Measurements from ENCODE around the gene TXNDC17.
A peak's percentile ranks its signal among the peaks of the same experiment; 100 is the strongest.
"Not testable (repeated sequence)": the region's sequence is repeated elsewhere in the genome, so short reads cannot be mapped to it uniquely, and the experiment has no call there.

TXNDC17 gene
- total RNA-seq = 10.5 to 43.7 (median 18.4) reads per million in 9 experiments

DNA sequence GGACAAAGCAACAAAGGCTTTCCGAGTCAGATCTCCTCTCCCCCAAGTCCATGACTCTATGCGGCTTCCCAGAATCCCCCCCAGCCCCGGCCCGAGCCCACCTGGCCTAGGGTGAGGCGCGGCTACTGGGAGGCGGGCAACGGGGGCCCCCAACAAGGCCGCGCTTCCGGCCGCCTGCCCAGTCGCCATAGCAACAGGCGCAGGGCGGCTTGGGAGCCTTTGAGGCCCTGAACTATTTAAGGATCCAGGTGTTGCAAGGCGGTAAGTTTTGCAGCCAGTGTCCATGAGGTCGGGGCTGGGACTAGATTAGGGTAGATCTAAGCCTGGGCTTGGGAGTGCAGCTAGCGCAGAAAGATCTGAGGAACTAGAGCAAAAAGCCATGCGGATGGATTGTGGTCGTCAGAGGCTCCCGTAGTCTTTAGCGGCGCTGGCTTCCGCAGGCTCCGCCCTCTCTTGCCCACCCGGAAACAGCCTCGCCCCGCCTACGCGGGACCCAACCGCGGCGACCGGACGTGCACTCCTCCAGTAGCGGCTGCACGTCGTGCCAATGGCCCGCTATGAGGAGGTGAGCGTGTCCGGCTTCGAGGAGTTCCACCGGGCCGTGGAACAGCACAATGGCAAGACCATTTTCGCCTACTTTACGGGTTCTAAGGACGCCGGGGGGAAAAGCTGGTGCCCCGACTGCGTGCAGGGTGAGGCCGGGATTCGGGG lies at the start of gene TXNDC17, which contains the start of gene KIAA0753:
Gene TXNDC17, plus strand, starts transcription at position 525 of the 711 bp plus-strand sequence. Its CDS starts 23 bp downstream, at position 548.
Gene KIAA0753, minus strand, starts transcription at position 176 of the 711 bp plus-strand sequence. CDS start 5,608 bp downstream, outside the sequence.
- Mint-ChIP-seq H3K27ac (peak within 1 kb of the TSS; percentile 95 to 96), H3K4me1 (ENCODE audit: low read depth in 2 of 2) (peaks cover 36 to 76% of the 10 kb centered on the region in 2 donors), H3K4me3 (peak within 1 kb of the TSS; percentile 94 to 96), H3K36me3 (ENCODE audit: insufficient read depth) (peaks cover 40% of the 10 kb centered on the region), H3K9me3 (no peaks in the 10 kb centered on the region), H3K27me3 (no peaks in the 10 kb centered on the region)
- ATAC-seq (replicated peaks) (peak; percentile 88), DNase-seq (peak; percentile 87 to 89 (median 88))

DNA sequence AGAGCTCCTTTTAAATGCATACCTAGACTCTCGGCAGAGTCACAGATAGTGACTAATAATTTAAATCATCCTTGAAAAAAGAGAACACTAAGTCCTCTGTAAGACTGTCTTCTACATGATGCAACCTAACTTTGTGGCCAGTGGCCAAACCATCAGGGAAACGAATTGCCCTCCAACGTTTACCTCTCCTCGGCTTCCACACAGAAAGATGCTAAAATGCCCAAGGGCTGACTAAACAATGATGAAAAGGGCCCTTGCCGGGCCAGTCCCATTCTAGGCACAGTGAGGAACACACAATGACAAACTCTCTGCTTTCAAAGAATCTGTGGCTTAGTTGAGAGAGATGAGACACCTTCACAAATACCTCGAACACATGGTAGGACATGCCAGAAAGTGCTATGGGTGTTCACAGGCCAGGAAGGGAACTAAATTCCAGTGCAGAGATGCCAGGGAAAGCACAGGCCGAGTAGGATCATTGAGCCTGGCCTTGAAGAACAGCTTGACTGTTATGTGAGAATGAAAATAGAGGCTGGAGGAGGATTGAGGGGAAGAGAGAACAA lies 49.2 kb upstream of the TXNDC17 start:
- DNase-seq (no peak), ATAC-seq (replicated peaks) (no peak)
- Mint-ChIP-seq H3K9me3 (no peaks in the 10 kb centered on the region), H3K36me3 (ENCODE audit: insufficient read depth) (peaks cover 56% of the 10 kb centered on the region), H3K4me1 (ENCODE audit: low read depth in 2 of 2) (no peaks in the 10 kb centered on the region), H3K4me3 (no peak overlapping the region), H3K27me3 (no peaks in the 10 kb centered on the region), H3K27ac (no peak overlapping the region)

DNA sequence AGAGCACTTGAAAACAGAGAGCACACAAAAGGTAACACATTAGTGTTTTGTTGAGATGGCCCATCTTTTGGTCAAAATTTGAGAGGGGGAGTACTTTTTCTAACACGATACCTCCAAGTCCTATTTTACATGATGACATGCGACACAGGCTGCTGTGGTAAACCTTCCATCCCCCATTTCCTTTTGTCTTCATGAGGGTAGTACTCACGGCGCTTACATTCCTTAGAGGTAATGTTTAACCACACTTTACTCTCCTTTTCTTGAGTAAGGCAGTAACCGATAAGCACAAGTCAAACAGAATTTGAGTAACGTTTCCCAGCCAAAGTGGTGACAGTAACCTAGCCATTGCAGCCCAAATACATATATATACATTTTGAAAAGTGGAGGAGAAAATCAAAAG lies 48.7 kb upstream of the TXNDC17 start:
- Mint-ChIP-seq H3K27ac (no peak overlapping the region), H3K36me3 (ENCODE audit: insufficient read depth) (peaks cover 55% of the 10 kb centered on the region), H3K9me3 (no peaks in the 10 kb centered on the region), H3K27me3 (no peaks in the 10 kb centered on the region), H3K4me1 (ENCODE audit: low read depth in 2 of 2) (no peaks in the 10 kb centered on the region), H3K4me3 (no peak overlapping the region)
- DNase-seq (no peak), ATAC-seq (replicated peaks) (no peak)

DNA sequence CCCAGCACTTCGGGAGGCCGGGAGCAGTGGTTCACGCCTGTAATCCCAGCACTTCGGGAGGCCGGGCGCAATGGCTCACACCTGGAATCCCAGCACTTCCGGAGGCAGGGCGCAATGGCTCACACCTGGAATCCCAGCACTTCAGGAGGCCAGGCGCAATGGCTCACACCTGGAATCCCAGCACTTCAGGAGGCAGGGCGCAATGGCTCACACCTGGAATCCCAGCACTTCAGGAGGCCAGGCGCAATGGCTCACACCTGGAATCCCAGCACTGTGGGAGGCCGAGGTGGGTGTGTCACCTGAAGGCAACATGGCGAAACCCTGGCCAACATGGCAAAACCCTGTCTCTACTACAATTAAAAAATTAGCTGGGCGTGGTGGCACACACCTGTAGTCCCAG lies 47.5 kb upstream of the TXNDC17 start:
- not testable (repeated sequence) for DNase-seq; H3K4me3 Mint-ChIP-seq; H3K27ac Mint-ChIP-seq; ATAC-seq (replicated peaks); H3K9me3 Mint-ChIP-seq; H3K4me1 Mint-ChIP-seq (ENCODE audit: low read depth in 2 of 2); H3K27me3 Mint-ChIP-seq
- H3K36me3 Mint-ChIP-seq (ENCODE audit: insufficient read depth) = peaks cover 60% of the 10 kb centered on the region

DNA sequence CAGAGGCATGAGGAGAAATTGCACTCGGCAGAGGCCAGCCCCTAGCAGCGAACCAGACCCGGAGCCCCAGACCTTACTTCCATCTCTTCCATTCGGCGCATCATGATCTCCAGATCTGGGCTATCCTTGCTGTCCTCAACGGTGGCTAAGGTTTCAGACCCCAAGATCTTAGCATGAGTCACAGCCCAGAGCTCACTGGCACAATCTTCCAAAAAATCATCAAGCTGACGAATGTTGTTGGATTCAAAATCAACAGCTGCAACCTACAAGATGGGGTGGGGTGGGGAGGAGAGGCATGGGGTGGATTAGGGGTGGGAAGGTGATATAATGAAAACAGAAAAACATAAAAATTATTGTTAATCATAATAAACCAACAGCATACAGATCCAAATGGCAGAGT lies 44.8 kb upstream of the TXNDC17 start:
- Mint-ChIP-seq H3K9me3 (no peaks in the 10 kb centered on the region), H3K27me3 (no peaks in the 10 kb centered on the region), H3K4me3 (no peak overlapping the region), H3K36me3 (ENCODE audit: insufficient read depth) (peaks cover 49% of the 10 kb centered on the region), H3K27ac (no peak overlapping the region), H3K4me1 (ENCODE audit: low read depth in 2 of 2) (peaks cover 0 to 3% of the 10 kb centered on the region in 2 donors)
- DNase-seq = no peak
- no peak for ATAC-seq (replicated peaks)

DNA sequence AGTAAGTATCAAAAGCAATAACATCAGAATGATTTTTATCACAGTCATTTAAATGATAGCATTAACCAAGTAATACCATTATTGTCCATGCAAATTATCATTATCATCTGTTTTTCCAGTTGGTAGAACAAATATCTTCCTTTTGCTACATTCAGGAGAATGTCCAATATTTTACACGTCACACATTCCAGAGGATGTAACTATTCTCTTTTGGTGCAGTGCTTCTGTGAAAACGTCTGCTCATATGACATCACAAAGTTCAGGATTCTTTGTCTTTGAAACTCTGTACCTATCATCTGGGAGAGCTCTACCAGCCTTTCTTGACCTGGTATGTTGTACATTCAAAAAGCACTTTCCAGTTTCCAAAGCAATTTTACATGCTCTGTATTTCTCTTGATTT lies 44.3 kb upstream of the TXNDC17 start:
- ATAC-seq (replicated peaks) (no peak), DNase-seq (no peak)
- Mint-ChIP-seq H3K27me3 (no peaks in the 10 kb centered on the region), H3K4me3 (no peak overlapping the region), H3K27ac (no peak overlapping the region), H3K36me3 (ENCODE audit: insufficient read depth) (peaks cover 49% of the 10 kb centered on the region), H3K4me1 (ENCODE audit: low read depth in 2 of 2) (peaks cover 0 to 3% of the 10 kb centered on the region in 2 donors), H3K9me3 (no peaks in the 10 kb centered on the region)

DNA sequence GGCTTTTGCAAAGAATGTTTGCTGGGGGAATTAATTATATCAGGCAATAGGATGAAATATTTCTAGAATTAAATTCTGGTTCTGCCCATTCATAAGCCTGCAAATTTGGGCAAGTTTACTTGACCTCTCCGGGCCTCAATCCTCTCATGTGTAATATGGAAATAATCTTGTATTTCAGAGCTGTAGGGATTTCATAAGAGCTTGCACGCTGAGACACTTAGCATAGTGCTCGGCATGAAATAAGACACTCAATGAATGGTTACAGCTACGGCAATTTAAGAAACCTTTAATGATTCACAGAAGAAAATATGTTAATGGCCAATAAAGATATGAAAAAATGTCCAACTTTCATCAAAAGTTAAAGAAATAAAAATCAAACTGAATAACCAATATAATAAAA lies 43.9 kb upstream of the TXNDC17 start:
- ATAC-seq (replicated peaks) (no peak), DNase-seq (no peak)
- Mint-ChIP-seq H3K9me3 (no peaks in the 10 kb centered on the region), H3K36me3 (ENCODE audit: insufficient read depth) (peaks cover 53% of the 10 kb centered on the region), H3K27ac (no peak overlapping the region), H3K27me3 (no peaks in the 10 kb centered on the region), H3K4me3 (no peak overlapping the region), H3K4me1 (ENCODE audit: low read depth in 2 of 2) (peaks cover 0 to 3% of the 10 kb centered on the region in 2 donors)

DNA sequence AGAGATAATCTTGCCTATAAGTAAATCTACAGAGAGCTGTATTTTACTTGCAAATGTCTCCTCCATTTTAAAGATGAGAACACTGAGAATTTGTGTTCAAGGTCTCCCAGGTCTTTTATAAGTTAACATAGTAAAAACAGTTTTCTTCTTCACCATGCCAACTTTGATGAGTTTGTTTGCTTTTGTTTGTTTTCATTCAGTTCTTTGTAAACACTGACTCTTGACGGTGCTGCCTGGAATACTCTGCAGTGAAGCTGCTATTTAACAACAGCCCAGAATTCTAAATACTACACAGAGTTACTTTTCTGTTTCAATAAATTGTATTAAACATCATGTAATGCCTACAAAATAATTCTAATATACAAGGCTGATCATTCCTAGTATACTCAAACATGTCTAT lies 43.1 kb upstream of the TXNDC17 start:
- no peak overlapping the region for H3K4me3 Mint-ChIP-seq
- peaks cover 0 to 3% of the 10 kb centered on the region in 2 donors for H3K4me1 Mint-ChIP-seq (ENCODE audit: low read depth in 2 of 2)
- H3K27me3 Mint-ChIP-seq = no peaks in the 10 kb centered on the region
- H3K27ac Mint-ChIP-seq = no peak overlapping the region
- H3K36me3 Mint-ChIP-seq (ENCODE audit: insufficient read depth) = peaks cover 47% of the 10 kb centered on the region
- ATAC-seq (replicated peaks) (no peak), DNase-seq (no peak)
- H3K9me3 Mint-ChIP-seq = no peaks in the 10 kb centered on the region

DNA sequence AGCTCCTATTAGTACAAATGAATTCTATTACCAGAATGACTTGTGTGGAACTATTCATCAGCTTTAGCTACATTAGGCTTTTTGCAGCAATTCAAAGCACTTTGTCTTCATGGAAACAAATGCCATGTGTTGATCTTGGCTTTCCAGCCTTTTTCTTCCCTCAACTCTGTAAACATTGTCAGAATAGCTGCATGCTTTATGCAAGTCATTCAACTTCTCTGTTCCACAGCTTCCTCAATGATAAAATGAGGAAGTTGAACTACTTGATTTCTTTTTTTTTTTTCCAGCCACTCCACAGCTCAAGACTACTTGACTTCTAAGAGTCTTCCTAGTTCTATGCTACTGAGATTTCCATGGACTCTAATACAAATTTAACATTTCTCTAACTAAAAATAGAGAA lies 41.5 kb upstream of the TXNDC17 start:
- H3K4me3 Mint-ChIP-seq = no peak overlapping the region
- no peak for ATAC-seq (replicated peaks)
- no peak for DNase-seq
- peaks cover 45% of the 10 kb centered on the region for H3K36me3 Mint-ChIP-seq (ENCODE audit: insufficient read depth)
- H3K9me3 Mint-ChIP-seq = no peaks in the 10 kb centered on the region
- H3K4me1 Mint-ChIP-seq (ENCODE audit: low read depth in 2 of 2) = peaks cover 0 to 3% of the 10 kb centered on the region in 2 donors
- H3K27me3 Mint-ChIP-seq = no peaks in the 10 kb centered on the region
- no peak overlapping the region for H3K27ac Mint-ChIP-seq

DNA sequence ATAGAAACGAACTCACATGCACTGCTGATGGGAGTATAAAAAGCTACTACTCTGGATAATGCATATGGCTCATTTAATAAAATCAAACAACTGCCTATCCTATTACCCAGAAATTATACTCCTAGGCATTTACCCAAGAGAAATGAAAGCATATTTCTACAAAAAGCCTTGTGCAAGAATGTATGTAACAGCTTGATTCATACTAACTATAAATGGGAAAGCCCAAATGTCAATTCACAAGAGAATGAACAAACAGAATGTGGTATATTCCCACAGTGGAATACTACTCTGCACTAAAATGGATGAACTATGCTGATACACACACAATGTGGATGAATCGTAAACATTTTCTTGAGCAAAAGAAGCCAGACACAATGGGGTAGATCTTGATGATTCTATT lies 38.7 kb upstream of the TXNDC17 start:
- Mint-ChIP-seq H3K27me3 (no peaks in the 10 kb centered on the region), H3K36me3 (ENCODE audit: insufficient read depth) (peaks cover 49% of the 10 kb centered on the region), H3K4me1 (ENCODE audit: low read depth in 2 of 2) (peaks cover 0 to 3% of the 10 kb centered on the region in 2 donors), H3K9me3 (no peaks in the 10 kb centered on the region), H3K4me3 (no peak overlapping the region), H3K27ac (no peak overlapping the region)
- DNase-seq = no peak
- no peak for ATAC-seq (replicated peaks)

DNA sequence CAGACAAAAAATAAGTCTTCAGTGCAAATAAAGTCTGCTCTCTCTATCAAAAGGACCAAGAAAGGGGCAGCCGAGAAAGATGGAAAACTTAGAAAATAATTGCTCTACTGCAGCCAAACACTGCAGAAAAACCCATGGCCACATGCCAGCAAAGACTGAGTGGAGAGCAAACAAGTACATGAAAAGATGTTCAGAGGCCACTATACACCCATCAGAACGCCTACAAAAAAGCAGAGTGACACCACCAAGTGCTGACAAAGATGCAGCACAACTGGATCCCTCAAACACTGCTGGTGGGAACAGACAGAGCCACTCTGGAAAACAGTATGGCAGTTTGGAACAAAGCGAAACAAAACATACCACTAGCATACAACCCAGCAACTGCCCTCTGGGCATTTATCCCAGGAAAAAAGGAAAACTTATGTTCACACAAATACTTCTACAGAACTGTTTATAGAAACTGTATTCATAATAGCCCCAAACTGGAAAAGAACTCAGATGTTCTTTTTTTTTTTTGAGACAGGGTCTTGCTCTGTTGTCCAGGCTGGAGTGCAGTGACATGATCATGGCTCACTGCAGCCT lies 37.0 kb upstream of the TXNDC17 start:
- H3K4me1 Mint-ChIP-seq (ENCODE audit: low read depth in 2 of 2) = peaks cover 0 to 3% of the 10 kb centered on the region in 2 donors
- H3K4me3 Mint-ChIP-seq = no peak overlapping the region
- no peaks in the 10 kb centered on the region for H3K27me3 Mint-ChIP-seq
- peak overlapping the region in 1 of 2 donors; percentile 45 for H3K27ac Mint-ChIP-seq
- DNase-seq = no peak
- H3K36me3 Mint-ChIP-seq (ENCODE audit: insufficient read depth) = peaks cover 39% of the 10 kb centered on the region
- no peak for ATAC-seq (replicated peaks)
- H3K9me3 Mint-ChIP-seq = no peaks in the 10 kb centered on the region

DNA sequence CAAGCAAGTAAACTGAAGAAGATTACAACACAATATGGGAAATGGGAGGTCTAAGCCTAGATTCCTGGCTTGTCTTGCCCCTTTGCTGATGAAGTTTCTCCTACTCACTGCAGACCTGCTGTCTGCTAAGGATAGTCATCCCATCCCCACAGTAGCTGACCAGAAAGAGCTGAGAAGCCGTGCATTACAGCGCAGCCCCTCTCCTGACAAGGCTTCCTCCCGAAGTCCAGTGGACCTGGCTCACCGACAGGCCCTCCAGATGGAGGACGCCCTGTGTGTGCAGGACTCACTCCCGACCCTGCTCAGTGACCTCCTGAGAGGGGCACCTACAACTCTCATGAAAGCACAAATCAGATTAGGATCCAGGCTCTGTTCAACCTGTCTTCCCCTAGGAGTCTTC lies 35.7 kb upstream of the TXNDC17 start:
- H3K36me3 Mint-ChIP-seq (ENCODE audit: insufficient read depth) = peaks cover 50% of the 10 kb centered on the region

DNA sequence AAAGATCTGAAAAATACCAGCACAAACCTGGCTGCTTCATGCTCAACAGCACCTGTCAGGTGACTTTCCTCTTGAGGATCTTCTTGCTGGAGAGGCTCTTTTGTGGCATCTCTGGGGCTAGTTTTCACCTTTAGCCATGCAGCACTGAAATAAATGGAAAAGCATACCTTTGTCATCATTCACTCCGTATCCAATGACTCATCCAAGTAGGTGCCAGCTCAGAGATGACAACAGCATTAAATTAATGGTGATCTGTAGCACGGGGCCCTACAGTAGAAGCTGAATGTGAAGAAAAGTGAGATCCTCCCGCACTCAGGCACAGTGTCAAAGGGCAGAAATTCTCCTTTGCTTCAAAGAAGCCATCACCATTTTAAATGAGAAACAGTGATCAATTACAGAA lies 32.5 kb upstream of the TXNDC17 start:
- H3K4me1 Mint-ChIP-seq (ENCODE audit: low read depth in 2 of 2) = no peaks in the 10 kb centered on the region
- H3K4me3 Mint-ChIP-seq = no peak overlapping the region
- no peak for DNase-seq
- H3K27me3 Mint-ChIP-seq = no peaks in the 10 kb centered on the region
- no peaks in the 10 kb centered on the region for H3K9me3 Mint-ChIP-seq
- H3K27ac Mint-ChIP-seq = no peak overlapping the region
- peaks cover 51% of the 10 kb centered on the region for H3K36me3 Mint-ChIP-seq (ENCODE audit: insufficient read depth)
- no peak for ATAC-seq (replicated peaks)

More for the DNA sequence above, 35.7 kb upstream of the TXNDC17 start:
- H3K4me3 Mint-ChIP-seq = no peak overlapping the region
- H3K27me3 Mint-ChIP-seq = no peaks in the 10 kb centered on the region
- H3K27ac Mint-ChIP-seq = no peak overlapping the region
- ATAC-seq (replicated peaks) = no peak
- H3K9me3 Mint-ChIP-seq = no peaks in the 10 kb centered on the region
- no peak for DNase-seq
- peaks cover 0 to 1% of the 10 kb centered on the region in 2 donors for H3K4me1 Mint-ChIP-seq (ENCODE audit: low read depth in 2 of 2)

DNA sequence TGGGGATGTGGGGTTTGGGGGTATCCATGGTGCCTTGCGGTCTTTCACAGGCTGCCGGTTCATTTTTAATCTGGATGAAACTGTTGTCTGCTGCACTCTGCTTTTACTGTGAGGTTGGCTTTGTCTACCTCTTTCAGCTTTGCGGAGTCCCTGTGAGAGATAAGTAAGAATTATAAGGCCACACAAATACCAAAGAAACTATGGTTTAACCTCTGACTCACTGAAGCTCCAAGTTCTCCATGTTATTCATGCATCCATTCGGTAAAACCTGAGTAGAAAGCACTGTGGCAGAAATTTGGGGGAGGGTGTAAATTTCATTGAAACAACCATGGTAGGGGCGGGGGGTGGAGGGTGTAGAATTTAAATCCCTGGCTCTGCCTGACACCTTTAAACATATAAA lies 30.8 kb upstream of the TXNDC17 start:
- H3K36me3 Mint-ChIP-seq (ENCODE audit: insufficient read depth) = peaks cover 51% of the 10 kb centered on the region
- no peak overlapping the region for H3K4me3 Mint-ChIP-seq
- H3K4me1 Mint-ChIP-seq (ENCODE audit: low read depth in 2 of 2) = peaks cover 0 to 7% of the 10 kb centered on the region in 2 donors
- H3K27me3 Mint-ChIP-seq = no peaks in the 10 kb centered on the region
- H3K9me3 Mint-ChIP-seq = no peaks in the 10 kb centered on the region
- no peak for DNase-seq
- ATAC-seq (replicated peaks) = no peak
- H3K27ac Mint-ChIP-seq = no peak overlapping the region
